ENCODE measurements around the gene MGME1. TPM values are rescaled to one million over a fixed set of nuclear protein-coding genes. Genes with fewer than 3 reads are reported as not detected.

The MGME1 gene
- total and polyA plus RNA-seq, 2 of the 13 experiments (the other 11 are each of a cell fraction or from before 2014, with no cell fraction given), result 36.7 to 66.6 TPM

DNA sequence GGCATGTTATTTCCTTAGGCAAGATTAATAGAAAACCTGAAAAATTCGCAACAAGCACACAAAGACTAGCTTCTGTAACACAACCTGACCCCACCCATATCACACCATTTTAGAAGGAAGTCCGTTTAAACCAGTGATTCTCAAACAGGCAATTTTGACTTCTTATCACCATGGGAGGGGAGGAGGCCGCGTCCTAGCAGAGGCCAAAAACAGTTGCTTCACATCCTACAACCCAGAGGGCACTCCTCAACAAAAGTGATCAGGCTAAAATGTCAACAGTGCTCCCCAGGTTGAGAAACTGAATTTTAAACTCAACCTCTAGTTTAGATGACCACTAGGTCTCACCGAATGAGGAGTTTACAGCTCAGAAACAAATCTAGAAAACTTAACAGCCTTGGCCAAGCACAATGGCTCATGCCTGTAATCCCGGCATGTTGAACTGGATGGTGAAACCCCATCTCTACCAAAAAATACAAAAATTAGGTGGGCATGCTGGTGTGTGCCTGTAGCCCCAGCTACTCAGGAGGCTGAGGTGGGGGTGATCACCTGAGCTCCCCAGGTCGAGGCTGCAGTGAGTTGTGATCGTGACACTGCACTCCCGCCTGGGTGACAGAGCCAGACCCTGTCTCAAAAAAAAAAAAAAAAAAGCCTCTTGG, 3.6 kb upstream of the MGME1 start (continued):
- TF ChIP-seq LCORL (IDR thresholded peaks at IDR 0.05) (no peak), LCORL (CRISPR knock-in tag; IDR thresholded peaks at IDR 0.05) (0 out of 2 replicates have a peak, but pooled peaks have one; percentile 43), ZNF33B (CRISPR knock-in tag; IDR thresholded peaks at IDR 0.05) (peak; percentile 67; the same call in 1 of the 2 replicates), NCOR1 (IDR thresholded peaks at IDR 0.05; ENCODE audit: borderline replicate concordance, low read length) (no peak), RARG (CRISPR knock-in tag; IDR thresholded peaks at IDR 0.05; ENCODE audit: low read depth) (0 out of 2 replicates have a peak, but pooled peaks have one; percentile 55), HHEX (CRISPR knock-in tag; IDR thresholded peaks at IDR 0.05) (no peak), ZNF598 (CRISPR knock-in tag; IDR thresholded peaks at IDR 0.05; ENCODE audit: borderline replicate concordance) (no peak), MIER3 (CRISPR knock-in tag; IDR thresholded peaks at IDR 0.05; ENCODE audit: borderline replicate concordance) (peak; percentile 26; the same call in 1 of the 2 replicates), NFKB2 (CRISPR knock-in tag; IDR thresholded peaks at IDR 0.05; ENCODE audit: borderline replicate concordance) (no peak), HOXD1 (CRISPR knock-in tag; IDR thresholded peaks at IDR 0.05) (no peak), RAD21 (CRISPR knock-in tag; IDR thresholded peaks at IDR 0.05) (peak; percentile 19; the same call in 1 of the 2 replicates), SOX5 (CRISPR knock-in tag; IDR thresholded peaks at IDR 0.05; ENCODE audit: borderline replicate concordance) (peak; percentile 10; the same call in 1 of the 2 replicates), HDAC1 (CRISPR knock-in tag; IDR thresholded peaks at IDR 0.05) (0 out of 2 replicates have a peak, but pooled peaks have one; percentile 38), ERF (CRISPR knock-in tag; IDR thresholded peaks at IDR 0.05) (no peak), GATA4 (IDR thresholded peaks at IDR 0.05; ENCODE audit: borderline replicate concordance, low read depth) (no peak), ZNF264 (CRISPR knock-in tag; IDR thresholded peaks at IDR 0.05) (no peak; the same call in 1 of the 2 replicates), ZNF207 (IDR thresholded peaks at IDR 0.05; ENCODE audit: borderline replicate concordance) (no peak), KMT2A (CRISPR knock-in tag; IDR thresholded peaks at IDR 0.05) (peak; percentile 54), ZNF550 (CRISPR knock-in tag; IDR thresholded peaks at IDR 0.05; ENCODE audit: borderline replicate concordance) (no peak)
- TF ChIP-seq, protein P1, sequence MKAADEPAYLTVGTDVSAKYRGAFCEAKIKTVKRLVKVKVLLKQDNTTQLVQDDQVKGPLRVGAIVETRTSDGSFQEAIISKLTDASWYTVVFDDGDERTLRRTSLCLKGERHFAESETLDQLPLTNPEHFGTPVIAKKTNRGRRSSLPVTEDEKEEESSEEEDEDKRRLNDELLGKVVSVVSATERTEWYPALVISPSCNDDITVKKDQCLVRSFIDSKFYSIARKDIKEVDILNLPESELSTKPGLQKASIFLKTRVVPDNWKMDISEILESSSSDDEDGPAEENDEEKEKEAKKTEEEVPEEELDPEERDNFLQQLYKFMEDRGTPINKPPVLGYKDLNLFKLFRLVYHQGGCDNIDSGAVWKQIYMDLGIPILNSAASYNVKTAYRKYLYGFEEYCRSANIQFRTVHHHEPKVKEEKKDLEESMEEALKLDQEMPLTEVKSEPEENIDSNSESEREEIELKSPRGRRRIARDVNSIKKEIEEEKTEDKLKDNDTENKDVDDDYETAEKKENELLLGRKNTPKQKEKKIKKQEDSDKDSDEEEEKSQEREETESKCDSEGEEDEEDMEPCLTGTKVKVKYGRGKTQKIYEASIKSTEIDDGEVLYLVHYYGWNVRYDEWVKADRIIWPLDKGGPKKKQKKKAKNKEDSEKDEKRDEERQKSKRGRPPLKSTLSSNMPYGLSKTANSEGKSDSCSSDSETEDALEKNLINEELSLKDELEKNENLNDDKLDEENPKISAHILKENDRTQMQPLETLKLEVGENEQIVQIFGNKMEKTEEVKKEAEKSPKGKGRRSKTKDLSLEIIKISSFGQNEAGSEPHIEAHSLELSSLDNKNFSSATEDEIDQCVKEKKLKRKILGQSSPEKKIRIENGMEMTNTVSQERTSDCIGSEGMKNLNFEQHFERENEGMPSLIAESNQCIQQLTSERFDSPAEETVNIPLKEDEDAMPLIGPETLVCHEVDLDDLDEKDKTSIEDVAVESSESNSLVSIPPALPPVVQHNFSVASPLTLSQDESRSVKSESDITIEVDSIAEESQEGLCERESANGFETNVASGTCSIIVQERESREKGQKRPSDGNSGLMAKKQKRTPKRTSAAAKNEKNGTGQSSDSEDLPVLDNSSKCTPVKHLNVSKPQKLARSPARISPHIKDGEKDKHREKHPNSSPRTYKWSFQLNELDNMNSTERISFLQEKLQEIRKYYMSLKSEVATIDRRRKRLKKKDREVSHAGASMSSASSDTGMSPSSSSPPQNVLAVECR (CRISPR knock-in tag; IDR thresholded peaks at IDR 0.05; ENCODE audit: borderline replicate concordance), result peak; percentile 48; the same call in 1 of the 2 replicates
- TF ChIP-seq, protein P2, sequence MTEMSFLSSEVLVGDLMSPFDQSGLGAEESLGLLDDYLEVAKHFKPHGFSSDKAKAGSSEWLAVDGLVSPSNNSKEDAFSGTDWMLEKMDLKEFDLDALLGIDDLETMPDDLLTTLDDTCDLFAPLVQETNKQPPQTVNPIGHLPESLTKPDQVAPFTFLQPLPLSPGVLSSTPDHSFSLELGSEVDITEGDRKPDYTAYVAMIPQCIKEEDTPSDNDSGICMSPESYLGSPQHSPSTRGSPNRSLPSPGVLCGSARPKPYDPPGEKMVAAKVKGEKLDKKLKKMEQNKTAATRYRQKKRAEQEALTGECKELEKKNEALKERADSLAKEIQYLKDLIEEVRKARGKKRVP (CRISPR knock-in tag; IDR thresholded peaks at IDR 0.05), result 0 out of 4 replicates have a peak, but pooled peaks of 1 of the 2 experiments have one; percentile 1
- TF ChIP-seq, protein P3, sequence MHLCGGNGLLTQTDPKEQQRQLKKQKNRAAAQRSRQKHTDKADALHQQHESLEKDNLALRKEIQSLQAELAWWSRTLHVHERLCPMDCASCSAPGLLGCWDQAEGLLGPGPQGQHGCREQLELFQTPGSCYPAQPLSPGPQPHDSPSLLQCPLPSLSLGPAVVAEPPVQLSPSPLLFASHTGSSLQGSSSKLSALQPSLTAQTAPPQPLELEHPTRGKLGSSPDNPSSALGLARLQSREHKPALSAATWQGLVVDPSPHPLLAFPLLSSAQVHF (CRISPR knock-in tag; IDR thresholded peaks at IDR 0.05), result no peak
- TF ChIP-seq, protein P4, sequence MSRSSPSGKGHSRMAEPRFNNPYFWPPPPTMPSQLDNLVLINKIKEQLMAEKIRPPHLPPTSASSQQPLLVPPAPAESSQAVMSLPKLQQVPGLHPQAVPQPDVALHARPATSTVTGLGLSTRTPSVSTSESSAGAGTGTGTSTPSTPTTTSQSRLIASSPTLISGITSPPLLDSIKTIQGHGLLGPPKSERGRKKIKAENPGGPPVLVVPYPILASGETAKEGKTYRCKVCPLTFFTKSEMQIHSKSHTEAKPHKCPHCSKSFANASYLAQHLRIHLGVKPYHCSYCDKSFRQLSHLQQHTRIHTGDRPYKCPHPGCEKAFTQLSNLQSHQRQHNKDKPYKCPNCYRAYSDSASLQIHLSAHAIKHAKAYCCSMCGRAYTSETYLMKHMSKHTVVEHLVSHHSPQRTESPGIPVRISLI (CRISPR knock-in tag; IDR thresholded peaks at IDR 0.05; ENCODE audit: borderline replicate concordance), result peak; percentile 71; the same call in 1 of the 2 replicates
- TF ChIP-seq, protein P5, sequence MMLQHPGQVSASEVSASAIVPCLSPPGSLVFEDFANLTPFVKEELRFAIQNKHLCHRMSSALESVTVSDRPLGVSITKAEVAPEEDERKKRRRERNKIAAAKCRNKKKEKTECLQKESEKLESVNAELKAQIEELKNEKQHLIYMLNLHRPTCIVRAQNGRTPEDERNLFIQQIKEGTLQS (CRISPR knock-in tag; IDR thresholded peaks at IDR 0.05), result peak; percentile 18; the same call in 1 of the 2 replicates

Data from HepG2 (cell line).